Right lobe of liver (tissue), 4 donors: ENCODE results near the gene SLC8A1.

Experiments
- POLR2A ChIP-seq: fragments of 450-650 bp; IDR thresholded peaks from one replicate; pipeline ENCODE4 v1.6.1; 2017; ENCODE audit warnings: antibody characterized with exemption, mild to moderate bottlenecking
- TF ChIP-seq, protein P1 (sequence below), 4 donors: fragments of 200-600 bp in 3 of 4; fragments of 450-650 bp in 1 of 4; IDR thresholded peaks; one replicate each; pipeline versions ENCODE4 v1.5.1 to v1.8.0; 2016 to 2022; ENCODE audit warnings: antibody characterized with exemption in 4 of 4, mild to moderate bottlenecking in 2 of 4
- donor health status: DM: no; HTN: no; CAD: no.
- donor health status: DM: no; HTN: no; CAD: no.
- donor health status: DM: no; HTN: yes; CAD: no.

DNA sequence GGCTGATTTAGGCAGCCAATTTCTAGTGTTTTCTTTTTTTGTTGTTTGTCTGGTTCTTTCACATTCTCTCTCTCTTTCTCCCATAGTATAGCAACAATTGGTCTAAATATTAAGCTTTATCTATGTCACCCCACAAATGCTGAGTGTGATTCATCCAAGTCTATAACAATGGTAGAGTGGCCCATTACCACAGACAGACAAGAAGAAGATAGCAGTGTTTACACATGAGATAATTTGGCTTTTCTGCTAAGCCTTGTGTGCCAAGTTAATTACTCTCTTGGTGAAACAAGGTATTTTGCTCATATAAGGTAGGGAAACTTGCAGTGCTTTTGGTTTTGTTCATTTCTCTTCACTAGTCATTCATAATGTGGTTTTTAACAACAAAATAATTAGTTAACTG is 166.5 kb downstream of the SLC8A1 start:
- TF ChIP-seq, protein P1, sequence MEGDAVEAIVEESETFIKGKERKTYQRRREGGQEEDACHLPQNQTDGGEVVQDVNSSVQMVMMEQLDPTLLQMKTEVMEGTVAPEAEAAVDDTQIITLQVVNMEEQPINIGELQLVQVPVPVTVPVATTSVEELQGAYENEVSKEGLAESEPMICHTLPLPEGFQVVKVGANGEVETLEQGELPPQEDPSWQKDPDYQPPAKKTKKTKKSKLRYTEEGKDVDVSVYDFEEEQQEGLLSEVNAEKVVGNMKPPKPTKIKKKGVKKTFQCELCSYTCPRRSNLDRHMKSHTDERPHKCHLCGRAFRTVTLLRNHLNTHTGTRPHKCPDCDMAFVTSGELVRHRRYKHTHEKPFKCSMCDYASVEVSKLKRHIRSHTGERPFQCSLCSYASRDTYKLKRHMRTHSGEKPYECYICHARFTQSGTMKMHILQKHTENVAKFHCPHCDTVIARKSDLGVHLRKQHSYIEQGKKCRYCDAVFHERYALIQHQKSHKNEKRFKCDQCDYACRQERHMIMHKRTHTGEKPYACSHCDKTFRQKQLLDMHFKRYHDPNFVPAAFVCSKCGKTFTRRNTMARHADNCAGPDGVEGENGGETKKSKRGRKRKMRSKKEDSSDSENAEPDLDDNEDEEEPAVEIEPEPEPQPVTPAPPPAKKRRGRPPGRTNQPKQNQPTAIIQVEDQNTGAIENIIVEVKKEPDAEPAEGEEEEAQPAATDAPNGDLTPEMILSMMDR (IDR thresholded peaks at IDR 0.05), result no peak
- no peak for TF ChIP-seq POLR2A
